BJ (cell line): ENCODE results near the gene NECAB2. TPM values are rescaled to one million over a fixed set of nuclear protein-coding genes. Genes with fewer than 3 reads are reported as not detected.

Source experiments
- CTCF ChIA-PET: fragments of 350-600 bp; formaldehyde crosslinking; extraction: SDS; loops from one replicate; lab custom pipeline; 2021; ENCODE audit warnings: antibody characterized with exemption, inconsistent platforms; lab: Yijun Ruan, JAX
- POLR2A ChIA-PET: fragments of 300-600 bp; sonication (Branson Sonifier 250); formaldehyde crosslinking; extraction: SDS; loops from one replicate; lab custom pipeline; 2021; ENCODE audit warnings: antibody characterized with exemption; lab: Charles Lee
- DNase-seq: peaks from one replicate; pipeline ENCODE4 v3.0.0-alpha.2; 2011; ENCODE audit warnings: low read depth
- H3K27me3 ChIP-seq: 2 replicates; pipeline ENCODE4 v1.6.0; 2011; ENCODE audit warnings: low read length; ENCODE audit not compliant: control insufficient read depth, insufficient read depth
- H3K36me3 ChIP-seq: 2 replicates; pipeline ENCODE4 v1.5.1; 2011; ENCODE audit warnings: low read length; ENCODE audit not compliant: control insufficient read depth, insufficient read depth
- H3K4me3 ChIP-seq: 2 replicates; pipeline ENCODE4 v1.5.1; 2011; ENCODE audit warnings: low read depth, mild to moderate bottlenecking, control low read depth, low read length
- polyA plus RNA-seq: library from polyadenylated mRNA; depleted of rRNA; stranded (reverse); fragments of >200 nt; gene quantifications from 2 replicates; pipeline ENCODE4 v1.2.3, GENCODE V29; 2011
- TF ChIP-seq, protein P1 (sequence below): IDR thresholded peaks from 2 replicates; pipeline ENCODE4 v1.5.1; 2011; ENCODE audit warnings: low read depth, mild to moderate bottlenecking, control low read depth, inconsistent platforms, low read length, moderate library complexity; ENCODE audit not compliant: insufficient read depth

Gene NECAB2
- polyA plus RNA-seq, 1 experiment, result 0.15 TPM

DNA sequence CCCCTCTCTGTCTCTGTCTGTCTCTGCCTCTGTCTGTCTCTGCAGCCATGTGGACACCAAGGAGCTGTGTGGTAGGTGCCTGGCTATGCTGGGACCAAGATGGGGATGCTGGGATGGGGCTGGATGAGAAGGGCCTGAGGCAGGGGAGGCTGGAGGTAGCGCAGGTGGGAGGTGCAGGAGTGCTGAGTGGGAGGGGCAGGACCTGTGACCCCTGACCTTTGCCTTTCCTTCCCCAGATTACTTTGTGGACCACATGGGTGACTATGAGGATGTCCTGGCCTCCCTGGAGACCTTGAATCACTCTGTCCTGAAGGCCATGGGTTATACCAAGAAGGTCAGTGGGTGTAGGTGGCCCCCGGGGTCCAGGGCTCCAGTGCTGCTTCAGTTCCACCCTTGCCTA, 12.8 kb downstream of the NECAB2 start:
- TF ChIP-seq, protein P1, sequence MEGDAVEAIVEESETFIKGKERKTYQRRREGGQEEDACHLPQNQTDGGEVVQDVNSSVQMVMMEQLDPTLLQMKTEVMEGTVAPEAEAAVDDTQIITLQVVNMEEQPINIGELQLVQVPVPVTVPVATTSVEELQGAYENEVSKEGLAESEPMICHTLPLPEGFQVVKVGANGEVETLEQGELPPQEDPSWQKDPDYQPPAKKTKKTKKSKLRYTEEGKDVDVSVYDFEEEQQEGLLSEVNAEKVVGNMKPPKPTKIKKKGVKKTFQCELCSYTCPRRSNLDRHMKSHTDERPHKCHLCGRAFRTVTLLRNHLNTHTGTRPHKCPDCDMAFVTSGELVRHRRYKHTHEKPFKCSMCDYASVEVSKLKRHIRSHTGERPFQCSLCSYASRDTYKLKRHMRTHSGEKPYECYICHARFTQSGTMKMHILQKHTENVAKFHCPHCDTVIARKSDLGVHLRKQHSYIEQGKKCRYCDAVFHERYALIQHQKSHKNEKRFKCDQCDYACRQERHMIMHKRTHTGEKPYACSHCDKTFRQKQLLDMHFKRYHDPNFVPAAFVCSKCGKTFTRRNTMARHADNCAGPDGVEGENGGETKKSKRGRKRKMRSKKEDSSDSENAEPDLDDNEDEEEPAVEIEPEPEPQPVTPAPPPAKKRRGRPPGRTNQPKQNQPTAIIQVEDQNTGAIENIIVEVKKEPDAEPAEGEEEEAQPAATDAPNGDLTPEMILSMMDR, result no peak
- H3K4me3 ChIP-seq, result no peak overlapping the region
- ChIA-PET POLR2A (no interaction called here), CTCF (no interaction called here)
- DNase-seq, result no peak
- H3K36me3 ChIP-seq, result no peaks in the 10 kb centered on the region
- H3K27me3 ChIP-seq, result no peaks in the 10 kb centered on the region; the same call in 1 of the 2 replicates

DNA sequence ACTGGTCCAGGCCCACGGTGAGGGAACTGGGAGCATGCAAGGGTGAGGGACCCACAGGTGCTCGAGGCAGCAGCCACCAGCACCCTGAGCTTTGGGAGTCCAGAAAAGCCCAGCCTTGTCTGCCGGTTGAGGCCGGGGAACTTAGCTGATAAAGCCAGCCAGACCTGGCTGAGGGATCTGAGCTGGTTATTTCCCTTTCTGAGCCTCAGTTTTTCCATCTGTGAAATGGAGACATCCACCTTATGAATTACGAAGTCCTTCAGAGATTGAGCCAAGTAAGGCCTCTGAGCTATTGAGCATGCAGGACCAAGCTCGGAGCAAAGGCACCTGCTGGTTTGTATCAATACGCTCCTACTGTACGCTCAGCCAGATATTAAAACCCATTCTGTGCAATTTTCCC, 13.8 kb downstream of the NECAB2 start:
- ChIA-PET POLR2A (no interaction called here), CTCF (no interaction called here)
- Histone ChIP-seq H3K27me3 (peaks cover 4% of the 10 kb centered on the region), H3K36me3 (no peaks in the 10 kb centered on the region), H3K4me3 (no peak overlapping the region)
- TF ChIP-seq, protein P1, result no peak
- no peak for DNase-seq

DNA sequence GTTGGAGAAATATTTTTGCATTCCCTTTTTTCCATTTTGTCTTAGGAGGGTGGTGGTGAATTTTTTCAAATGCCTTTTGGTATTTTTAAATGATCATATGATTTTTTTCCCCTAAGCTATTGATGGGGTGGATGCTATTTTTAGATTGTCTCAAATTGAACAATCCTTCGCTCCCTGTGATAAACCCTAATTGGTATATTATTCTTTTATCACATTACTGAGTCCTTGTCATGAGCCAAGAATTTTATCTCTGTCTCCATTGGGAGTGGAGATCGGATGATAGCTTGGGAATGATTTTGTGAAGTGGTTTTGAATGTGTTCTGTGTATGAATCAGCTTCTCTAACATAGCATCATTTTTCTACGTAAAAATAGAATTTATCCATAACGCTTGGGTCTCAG, 15.4 kb downstream of the NECAB2 start:
- ChIA-PET POLR2A (no interaction called here), CTCF (interaction anchor here (1.2 kb wide), 1 partner anchor 10 kb away, joined by 3 read pairs; no protein-coding TSS in a partner anchor)
- Histone ChIP-seq H3K36me3 (no peaks in the 10 kb centered on the region), H3K27me3 (peaks cover 4% of the 10 kb centered on the region), H3K4me3 (no peak overlapping the region)
- TF ChIP-seq, protein P1, result no peak
- DNase-seq, result no peak

DNA sequence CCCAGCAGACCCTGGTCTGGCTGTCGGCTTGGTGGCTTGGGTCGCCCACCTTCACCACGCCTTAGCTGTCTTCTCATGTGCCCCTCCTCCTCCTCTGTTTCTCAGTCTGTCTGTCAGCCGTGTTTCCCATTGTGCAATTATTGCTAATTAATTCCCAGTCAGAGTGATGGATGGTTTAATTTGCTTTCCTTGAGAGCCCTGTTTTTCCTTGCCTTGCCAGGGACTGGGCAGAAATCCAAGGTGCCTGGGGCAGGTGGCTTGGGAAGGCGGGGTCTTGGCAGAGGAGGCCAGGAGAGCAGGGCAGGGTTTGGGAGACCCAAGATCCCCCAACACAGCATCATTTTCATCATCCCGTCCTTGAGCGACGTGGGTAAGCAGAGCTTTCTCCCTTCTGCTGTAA, 21.3 kb downstream of the NECAB2 start:
- Histone ChIP-seq H3K27me3 (peaks cover 15% of the 10 kb centered on the region), H3K4me3 (no peak overlapping the region), H3K36me3 (no peaks in the 10 kb centered on the region)
- TF ChIP-seq, protein P1, result no peak
- CTCF ChIA-PET, result interaction anchor here (0.8 to 1.5 kb wide), 3 partner anchors 14 to 77 kb away, joined by 4 to 5 read pairs (median 4); no protein-coding TSS in a partner anchor
- POLR2A ChIA-PET, result interaction anchor here (0.6 kb wide), 1 partner anchor 13 kb away, joined by 3 read pairs; no protein-coding TSS in a partner anchor
- DNase-seq, result no peak

DNA sequence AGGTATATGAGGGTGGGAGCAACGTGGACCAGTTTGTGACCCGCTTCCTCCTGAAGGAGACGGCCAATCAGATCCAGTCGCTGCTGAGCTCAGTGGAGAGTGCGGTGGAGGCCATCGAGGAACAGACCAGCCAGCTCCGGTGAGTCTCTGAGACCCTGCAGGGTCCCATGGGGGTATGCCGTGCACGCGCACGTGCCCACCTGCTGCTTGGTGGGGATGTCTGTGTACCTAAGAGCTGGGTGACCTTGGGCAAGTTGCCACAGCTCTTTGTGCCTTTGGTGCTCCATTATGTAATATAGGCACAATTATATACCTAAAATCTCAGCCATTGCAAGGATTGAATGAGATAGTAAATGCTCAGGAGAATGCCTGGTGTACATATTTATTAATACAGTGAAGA, 22.4 kb downstream of the NECAB2 start:
- TF ChIP-seq, protein P1, result no peak
- no peak for DNase-seq
- no peaks in the 10 kb centered on the region for H3K36me3 ChIP-seq
- peaks cover 15% of the 10 kb centered on the region for H3K27me3 ChIP-seq
- CTCF ChIA-PET, result interaction anchor here (1.5 kb wide), 1 partner anchor 75 kb away, joined by 5 read pairs; no protein-coding TSS in a partner anchor
- H3K4me3 ChIP-seq, result no peak overlapping the region
- POLR2A ChIA-PET, result no interaction called here
